Measurements from ENCODE around the gene VSIG4.

VSIG4 gene

GRCh38 chrX:66023385-66024091 lies 16.3 kb downstream of the VSIG4 start:
- no peak for DNase-seq

GRCh38 chrX:66022632-66023384 lies 17.1 kb downstream of the VSIG4 start:
- DNase-seq = no peak

- no peak for DNase-seq
Measured at GRCh38 chrX:66021765-66022631, 17.9 kb downstream of the VSIG4 start.

GRCh38 chrX:66021401-66021764 lies 18.5 kb downstream of the VSIG4 start:
- DNase-seq = no peak

GRCh38 chrX:66020631-66021334 lies 19.1 kb downstream of the VSIG4 start:
- no peak for DNase-seq

- no peak for DNase-seq
Measured at GRCh38 chrX:66019974-66020373, 19.9 kb downstream of the VSIG4 start.

- no peak for DNase-seq
Measured at GRCh38 chrX:66019310-66019652, 20.6 kb downstream of the VSIG4 start.

GRCh38 chrX:66018585-66019309 lies 21.1 kb downstream of the VSIG4 start:
- DNase-seq = no peak

- DNase-seq = no peak
Measured at GRCh38 chrX:66017659-66018170, 22.2 kb downstream of the VSIG4 start.

- no peak for DNase-seq
Measured at GRCh38 chrX:66016905-66017658, 22.8 kb downstream of the VSIG4 start.

GRCh38 chrX:66015900-66016689 lies 23.8 kb downstream of the VSIG4 start:
- DNase-seq = no peak

- DNase-seq = peak; percentile 38
Measured at GRCh38 chrX:66015152-66015831, 24.6 kb downstream of the VSIG4 start.

- no peak for DNase-seq
Measured at GRCh38 chrX:66014556-66014955, 25.3 kb downstream of the VSIG4 start.

- no peak for DNase-seq
Measured at GRCh38 chrX:66014084-66014483, 25.8 kb downstream of the VSIG4 start.

- no peak for DNase-seq
Measured at GRCh38 chrX:66013194-66013816, 26.6 kb downstream of the VSIG4 start.

GRCh38 chrX:66012094-66012534 lies 27.8 kb downstream of the VSIG4 start:
- peak; percentile 23 for DNase-seq

GRCh38 chrX:66009231-66009845 lies 30.5 kb downstream of the VSIG4 start:
- no peak for DNase-seq

- no peak for DNase-seq
Measured at GRCh38 chrX:66008328-66008970, 31.4 kb downstream of the VSIG4 start.
